ENCODE measurements around the gene PUSL1. TPM values are rescaled to one million over a fixed set of nuclear protein-coding genes. Genes with fewer than 3 reads are reported as not detected.

Gene PUSL1
- total RNA-seq, 2 donors from 2014 or later: 11.0 to 11.9 TPM

GRCh38 chr1:1347663-1348419 lies 39.4 kb downstream of the PUSL1 start:
- H3K4me1 Mint-ChIP-seq (ENCODE audit: low read depth): peaks cover 19% of the 10 kb centered on the region
- H3K27ac Mint-ChIP-seq: no peak overlapping the region
- DNase-seq (no peak), ATAC-seq (replicated peaks in 1 of 2) (no peak)
- no peaks in the 10 kb centered on the region for H3K9me3 Mint-ChIP-seq
- H3K27me3 Mint-ChIP-seq (ENCODE audit: low read depth): peaks cover 8% of the 10 kb centered on the region
- H3K36me3 Mint-ChIP-seq (ENCODE audit: insufficient read depth in 2 of 2): no peaks in the 10 kb centered on the region
- H3K4me3 Mint-ChIP-seq: peak overlapping the region; percentile 80

- H3K9me3 Mint-ChIP-seq: no peaks in the 10 kb centered on the region
- H3K4me3 Mint-ChIP-seq: peak overlapping the region; percentile 80
- H3K27ac Mint-ChIP-seq: no peak overlapping the region
- peak in 1 of 2 donors; percentile 34 for DNase-seq
- peaks cover 12% of the 10 kb centered on the region for H3K27me3 Mint-ChIP-seq (ENCODE audit: low read depth)
- H3K4me1 Mint-ChIP-seq (ENCODE audit: low read depth): peaks cover 11% of the 10 kb centered on the region
- peak; percentile 42 to 45 for ATAC-seq (replicated peaks in 1 of 2)
- H3K36me3 Mint-ChIP-seq (ENCODE audit: insufficient read depth in 2 of 2): no peaks in the 10 kb centered on the region
Measured at GRCh38 chr1:1348420-1349255, 40.2 kb downstream of the PUSL1 start.

- peaks cover 17% of the 10 kb centered on the region for H3K4me1 Mint-ChIP-seq (ENCODE audit: low read depth)
- no peak within 1 kb of the TSS for H3K27ac Mint-ChIP-seq
- ATAC-seq (replicated peaks in 1 of 2): peak; percentile 78 to 81
Measured at GRCh38 chr1:1349256-1350012, 41.0 kb downstream of the PUSL1 start, which contains the start of gene DVL1. Gene DVL1, minus strand, starts transcription at chr1:1349418. Its CDS starts 353 bp downstream, at chr1:1349065.

GRCh38 chr1:1351511-1352427 lies 43.4 kb downstream of the PUSL1 start:
- Mint-ChIP-seq H3K4me1 (ENCODE audit: low read depth) (peaks cover 17% of the 10 kb centered on the region), H3K36me3 (ENCODE audit: insufficient read depth in 2 of 2) (no peaks in the 10 kb centered on the region), H3K27ac (no peak overlapping the region), H3K4me3 (peak overlapping the region; percentile 48 to 72), H3K9me3 (no peaks in the 10 kb centered on the region), H3K27me3 (ENCODE audit: low read depth) (peaks cover 12% of the 10 kb centered on the region)
- no peak for DNase-seq
- ATAC-seq (replicated peaks in 1 of 2): no peak

More at GRCh38 chr1:1349256-1350012, 41.0 kb downstream of the PUSL1 start, which contains the start of gene DVL1:
- peak; percentile 79 to 82 for DNase-seq
- Mint-ChIP-seq H3K9me3 (no peaks in the 10 kb centered on the region), H3K4me3 (peak within 1 kb of the TSS; percentile 80), H3K36me3 (ENCODE audit: insufficient read depth in 2 of 2) (no peaks in the 10 kb centered on the region), H3K27me3 (ENCODE audit: low read depth) (peaks cover 12% of the 10 kb centered on the region)

DNA sequence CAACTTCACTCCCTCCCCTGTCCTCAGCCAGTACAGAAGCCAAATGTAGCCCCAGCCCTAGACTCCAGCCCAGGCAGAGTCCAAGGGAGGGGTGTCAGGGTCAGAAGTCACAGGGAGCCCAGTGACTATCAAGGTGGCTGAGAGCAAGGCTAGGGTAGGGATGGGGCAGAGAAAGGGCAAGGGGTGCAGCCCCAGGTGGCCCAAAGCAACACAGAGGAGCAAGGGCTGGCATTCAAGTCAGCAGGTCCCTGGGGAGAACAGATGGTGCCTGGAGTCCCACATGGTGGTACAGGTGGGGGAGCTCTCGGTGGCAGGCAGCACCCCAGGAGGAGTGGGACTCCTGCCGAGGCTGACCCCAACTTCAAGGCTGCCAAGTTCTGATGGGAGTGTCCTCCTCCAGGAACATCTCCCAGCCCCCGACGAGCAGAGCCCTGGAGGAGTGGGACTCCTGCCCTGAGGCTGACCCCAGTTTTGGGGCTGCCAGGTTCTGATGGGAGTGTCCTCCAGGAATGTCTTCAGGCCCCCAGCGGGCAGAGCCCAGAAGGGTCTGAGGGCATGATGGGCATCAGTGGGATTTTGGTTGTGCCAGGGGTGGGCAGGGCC lies 44.5 kb downstream of the PUSL1 start:
- no peak for ATAC-seq (replicated peaks in 1 of 2)
- peaks cover 12% of the 10 kb centered on the region for H3K27me3 Mint-ChIP-seq (ENCODE audit: low read depth)
- no peaks in the 10 kb centered on the region for H3K36me3 Mint-ChIP-seq (ENCODE audit: insufficient read depth in 2 of 2)
- DNase-seq: no peak
- no peak overlapping the region for H3K27ac Mint-ChIP-seq
- peak overlapping the region in 1 of 2 donors; percentile 72 for H3K4me3 Mint-ChIP-seq
- H3K4me1 Mint-ChIP-seq (ENCODE audit: low read depth): peaks cover 7% of the 10 kb centered on the region
- H3K9me3 Mint-ChIP-seq: no peaks in the 10 kb centered on the region

GRCh38 chr1:1353389-1354151 lies 45.2 kb downstream of the PUSL1 start:
- H3K4me1 Mint-ChIP-seq (ENCODE audit: low read depth): peaks cover 6% of the 10 kb centered on the region
- no peak overlapping the region for H3K4me3 Mint-ChIP-seq
- ATAC-seq (replicated peaks in 1 of 2) (no peak), DNase-seq (no peak)
- H3K9me3 Mint-ChIP-seq: no peaks in the 10 kb centered on the region
- no peak overlapping the region for H3K27ac Mint-ChIP-seq
- no peaks in the 10 kb centered on the region for H3K36me3 Mint-ChIP-seq (ENCODE audit: insufficient read depth in 2 of 2)
- H3K27me3 Mint-ChIP-seq (ENCODE audit: low read depth): peaks cover 12% of the 10 kb centered on the region

GRCh38 chr1:1354271-1355247 lies 46.2 kb downstream of the PUSL1 start:
- ATAC-seq (replicated peaks in 1 of 2) (no peak), DNase-seq (no peak)
- no peak overlapping the region for H3K27ac Mint-ChIP-seq
- H3K36me3 Mint-ChIP-seq (ENCODE audit: insufficient read depth in 2 of 2): no peaks in the 10 kb centered on the region
- H3K4me3 Mint-ChIP-seq: peak overlapping the region; percentile 51 to 54
- peaks cover 12% of the 10 kb centered on the region for H3K27me3 Mint-ChIP-seq (ENCODE audit: low read depth)
- H3K4me1 Mint-ChIP-seq (ENCODE audit: low read depth): peaks cover 14% of the 10 kb centered on the region
- no peaks in the 10 kb centered on the region for H3K9me3 Mint-ChIP-seq

DNA sequence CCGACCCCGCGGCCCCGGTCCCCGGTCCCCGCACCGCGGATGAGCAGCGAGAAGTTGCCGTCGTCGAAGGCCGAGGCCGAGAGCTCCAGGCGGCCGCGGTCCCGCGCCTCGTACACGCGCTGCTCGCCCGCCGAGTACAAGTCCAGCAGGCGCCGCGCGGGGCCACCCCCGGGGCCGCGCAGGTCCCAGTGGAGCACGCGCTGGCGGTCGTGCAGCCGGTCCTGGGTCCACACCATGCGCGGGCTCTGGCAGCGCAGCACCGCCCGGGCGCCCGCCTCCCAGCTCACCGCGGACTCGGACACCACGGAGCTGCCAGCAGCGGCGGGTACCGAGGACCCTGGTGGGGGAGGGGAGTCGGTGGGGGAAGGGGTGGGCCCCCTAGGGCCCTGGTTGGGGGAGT lies 47.0 kb downstream of the PUSL1 start:
- peak in 1 of 2 donors; percentile 31 for DNase-seq
- Mint-ChIP-seq H3K27ac (no peak overlapping the region), H3K4me1 (ENCODE audit: low read depth) (peaks cover 14% of the 10 kb centered on the region), H3K36me3 (ENCODE audit: insufficient read depth in 2 of 2) (no peaks in the 10 kb centered on the region), H3K4me3 (no peak overlapping the region), H3K27me3 (ENCODE audit: low read depth) (peaks cover 12% of the 10 kb centered on the region), H3K9me3 (no peaks in the 10 kb centered on the region)
- peak; percentile 21 to 30 for ATAC-seq (replicated peaks in 1 of 2)

DNA sequence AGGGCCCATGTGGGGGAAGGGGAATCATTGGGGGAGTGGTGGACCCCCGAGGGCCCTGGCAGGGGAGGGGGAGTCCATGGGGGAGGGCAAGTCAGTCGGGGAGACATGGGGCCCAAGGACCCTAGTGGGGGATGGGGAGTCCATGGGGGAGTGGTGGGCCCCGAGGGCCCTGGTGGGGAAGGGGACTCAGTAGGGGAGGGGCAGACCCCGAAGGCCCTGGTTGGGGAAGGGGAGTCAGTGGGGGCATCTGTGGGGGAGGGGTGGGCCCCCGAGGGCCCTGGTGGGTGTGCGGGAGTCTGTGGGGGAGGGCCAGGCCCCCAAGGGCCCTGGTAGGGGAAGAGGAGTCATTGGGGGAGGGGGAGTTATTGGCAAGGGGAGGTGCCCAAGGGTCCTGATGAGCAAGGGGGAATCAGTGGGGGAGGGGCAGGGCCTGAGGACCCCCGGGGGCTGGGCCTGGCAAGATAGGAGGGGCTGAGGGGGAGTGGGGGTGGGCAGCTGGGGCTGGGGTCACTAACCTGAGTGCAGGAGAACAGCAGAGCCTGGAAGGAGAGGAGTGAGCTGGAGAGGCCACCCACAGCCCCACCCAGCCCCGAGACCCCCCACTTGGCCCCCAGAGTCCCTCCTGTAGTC lies 47.9 kb downstream of the PUSL1 start:
- Mint-ChIP-seq H3K4me3 (no peak overlapping the region), H3K9me3 (no peaks in the 10 kb centered on the region), H3K27ac (no peak overlapping the region), H3K36me3 (ENCODE audit: insufficient read depth in 2 of 2) (no peaks in the 10 kb centered on the region), H3K27me3 (ENCODE audit: low read depth) (peaks cover 12% of the 10 kb centered on the region), H3K4me1 (ENCODE audit: low read depth) (peaks cover 14% of the 10 kb centered on the region)
- no peak for DNase-seq
- ATAC-seq (replicated peaks in 1 of 2): no peak

GRCh38 chr1:1356796-1357401 lies 48.5 kb downstream of the PUSL1 start:
- H3K9me3 Mint-ChIP-seq: no peaks in the 10 kb centered on the region
- H3K27ac Mint-ChIP-seq: no peak overlapping the region
- DNase-seq (no peak), ATAC-seq (replicated peaks in 1 of 2) (peak in 1 of 2 donors; percentile 8)
- H3K27me3 Mint-ChIP-seq (ENCODE audit: low read depth): peaks cover 12% of the 10 kb centered on the region
- H3K4me3 Mint-ChIP-seq: no peak overlapping the region
- H3K36me3 Mint-ChIP-seq (ENCODE audit: insufficient read depth in 2 of 2): no peaks in the 10 kb centered on the region
- peaks cover 14% of the 10 kb centered on the region for H3K4me1 Mint-ChIP-seq (ENCODE audit: low read depth)
